Measurements from ENCODE around the gene ZXDC.

Gene ZXDC

DNA sequence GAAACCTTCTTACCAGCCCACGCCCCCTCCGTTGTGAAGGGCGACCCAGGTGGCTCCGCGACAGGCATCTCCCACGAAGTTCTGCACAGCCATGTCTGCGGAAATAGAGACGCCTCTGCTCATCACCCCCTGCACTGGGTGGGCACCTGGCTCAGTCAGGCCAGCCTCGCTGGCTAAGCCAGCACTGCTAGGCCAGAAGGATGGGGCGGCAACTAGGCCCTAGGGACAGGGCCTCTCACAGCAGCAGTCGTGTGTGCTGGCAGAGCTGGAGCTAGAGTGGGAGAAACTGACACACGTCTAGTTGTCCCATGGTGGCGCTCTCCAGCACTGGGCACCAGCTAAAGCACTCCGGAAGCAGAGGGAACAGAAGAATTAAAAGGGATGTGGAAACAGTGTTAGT is 12.5 kb upstream of the ZXDC start:
- Histone ChIP-seq H3K9me3 (ENCODE audit: control insufficient read depth in 2 of 2, low read length in 2 of 2) (no peaks in the 10 kb centered on the region), H3K9ac (ENCODE audit: low read length in 2 of 2) (no peak overlapping the region), H3K27me3 (ENCODE audit: control insufficient read depth in 1 of 2, insufficient read depth in 2 of 2, low read length in 2 of 2) (no peaks in the 10 kb centered on the region), H3K4me3 (ENCODE audit: low read length in 2 of 2) (no peak overlapping the region), H3K27ac (ENCODE audit: low read length) (no peak overlapping the region), H3K36me3 (ENCODE audit: control insufficient read depth in 2 of 2, insufficient read depth in 2 of 2, low read length in 2 of 2) (no peaks in the 10 kb centered on the region), H3K4me1 (ENCODE audit: control insufficient read depth, insufficient read depth, low read length) (no peaks in the 10 kb centered on the region)

DNA sequence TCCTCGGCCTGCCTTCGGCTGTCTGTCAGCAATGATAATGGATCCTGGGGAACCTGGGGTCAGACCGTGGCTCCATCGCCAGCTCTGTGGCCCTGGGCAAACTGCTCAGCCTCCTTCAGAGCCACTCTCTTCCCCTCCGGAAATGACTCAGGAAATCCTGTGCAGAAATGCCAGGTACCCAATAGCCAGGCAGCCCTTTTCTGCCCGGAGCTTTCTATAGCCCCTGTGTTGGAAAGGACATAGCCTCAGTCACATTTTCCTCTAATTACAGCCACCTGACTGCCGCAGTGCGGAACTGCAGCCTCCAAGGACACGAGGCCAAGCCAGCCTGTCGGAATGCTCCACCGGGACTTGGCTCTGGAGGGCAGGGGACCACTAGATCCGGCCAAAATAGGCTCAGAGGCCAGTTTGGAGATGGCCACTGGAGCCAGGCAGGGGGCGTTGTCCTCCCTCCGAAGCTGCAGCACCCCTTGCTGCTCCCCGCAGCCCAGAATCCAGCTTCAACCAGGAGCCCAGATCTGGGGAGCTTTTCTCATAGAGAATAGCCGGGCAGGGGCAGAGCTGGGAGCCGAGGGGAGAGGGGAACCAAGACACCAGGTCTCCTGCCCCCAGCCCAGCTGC is 11.6 kb upstream of the ZXDC start:
- no peak overlapping the region for H3K9ac ChIP-seq (ENCODE audit: low read length in 2 of 2)
- H3K4me3 ChIP-seq (ENCODE audit: low read length in 2 of 2) = no peak overlapping the region
- no peak overlapping the region for H3K27ac ChIP-seq (ENCODE audit: low read length)
- no peaks in the 10 kb centered on the region for H3K27me3 ChIP-seq (ENCODE audit: control insufficient read depth in 1 of 2, insufficient read depth in 2 of 2, low read length in 2 of 2)
- no peaks in the 10 kb centered on the region for H3K9me3 ChIP-seq (ENCODE audit: control insufficient read depth in 2 of 2, low read length in 2 of 2)
- no peaks in the 10 kb centered on the region for H3K4me1 ChIP-seq (ENCODE audit: control insufficient read depth, insufficient read depth, low read length)
- no peaks in the 10 kb centered on the region for H3K36me3 ChIP-seq (ENCODE audit: control insufficient read depth in 2 of 2, insufficient read depth in 2 of 2, low read length in 2 of 2)

DNA sequence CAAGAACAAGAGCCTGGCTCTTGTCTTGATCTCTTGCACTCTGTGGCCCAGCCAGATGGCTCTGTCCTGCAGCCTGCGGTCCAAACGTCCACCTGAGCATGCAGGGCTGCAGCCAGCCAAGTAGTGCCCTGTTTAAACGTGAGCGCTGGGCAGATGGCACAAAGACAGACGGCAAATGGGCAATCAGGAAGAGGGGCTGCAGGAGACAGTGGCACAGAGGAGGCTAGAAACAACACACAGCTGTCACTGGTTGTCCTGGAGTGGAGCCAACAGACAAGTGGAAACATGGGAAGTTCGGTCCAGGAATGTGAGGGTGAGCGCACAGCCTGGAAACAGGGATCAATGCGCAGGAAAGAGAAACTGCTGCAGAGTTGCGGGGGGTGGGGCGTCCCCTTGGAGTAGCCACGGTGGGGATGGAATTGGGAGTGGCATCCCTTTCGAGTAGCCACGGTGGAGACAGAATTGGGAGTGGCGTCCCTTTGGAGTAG is 10.7 kb upstream of the ZXDC start:
- no peak overlapping the region for H3K9ac ChIP-seq (ENCODE audit: low read length in 2 of 2)
- no peaks in the 10 kb centered on the region for H3K27me3 ChIP-seq (ENCODE audit: control insufficient read depth in 1 of 2, insufficient read depth in 2 of 2, low read length in 2 of 2)
- no peaks in the 10 kb centered on the region for H3K4me1 ChIP-seq (ENCODE audit: control insufficient read depth, insufficient read depth, low read length)
- no peaks in the 10 kb centered on the region for H3K36me3 ChIP-seq (ENCODE audit: control insufficient read depth in 2 of 2, insufficient read depth in 2 of 2, low read length in 2 of 2)
- H3K4me3 ChIP-seq (ENCODE audit: low read length in 2 of 2) = no peak overlapping the region
- no peaks in the 10 kb centered on the region for H3K9me3 ChIP-seq (ENCODE audit: control insufficient read depth in 2 of 2, low read length in 2 of 2)
- H3K27ac ChIP-seq (ENCODE audit: low read length) = no peak overlapping the region

DNA sequence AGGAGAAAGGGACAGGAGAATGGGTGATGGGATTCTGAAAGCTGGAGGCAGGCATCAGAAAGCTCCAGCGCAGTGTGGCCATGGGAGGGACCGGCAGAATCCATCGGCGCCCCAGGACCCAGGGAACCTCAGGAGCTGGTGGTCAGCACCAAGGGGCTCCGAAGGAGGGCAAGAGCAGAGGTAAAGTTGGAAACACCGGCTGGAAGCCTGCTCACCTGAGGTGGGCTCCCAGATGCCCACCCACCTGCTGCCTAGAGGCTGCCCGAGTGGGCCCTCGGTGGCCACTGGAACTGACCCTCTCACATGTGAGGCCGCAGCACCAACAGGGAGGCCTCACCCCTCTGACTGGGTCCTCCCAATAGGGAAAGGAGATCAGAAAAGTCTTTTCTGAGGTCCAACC is 10.3 kb upstream of the ZXDC start:
- H3K36me3 ChIP-seq (ENCODE audit: control insufficient read depth in 2 of 2, insufficient read depth in 2 of 2, low read length in 2 of 2) = no peaks in the 10 kb centered on the region
- no peak overlapping the region for H3K9ac ChIP-seq (ENCODE audit: low read length in 2 of 2)
- no peak overlapping the region for H3K4me3 ChIP-seq (ENCODE audit: low read length in 2 of 2)
- no peak overlapping the region for H3K27ac ChIP-seq (ENCODE audit: low read length)
- H3K9me3 ChIP-seq (ENCODE audit: control insufficient read depth in 2 of 2, low read length in 2 of 2) = no peaks in the 10 kb centered on the region
- no peaks in the 10 kb centered on the region for H3K4me1 ChIP-seq (ENCODE audit: control insufficient read depth, insufficient read depth, low read length)
- H3K27me3 ChIP-seq (ENCODE audit: control insufficient read depth in 1 of 2, insufficient read depth in 2 of 2, low read length in 2 of 2) = no peaks in the 10 kb centered on the region

DNA sequence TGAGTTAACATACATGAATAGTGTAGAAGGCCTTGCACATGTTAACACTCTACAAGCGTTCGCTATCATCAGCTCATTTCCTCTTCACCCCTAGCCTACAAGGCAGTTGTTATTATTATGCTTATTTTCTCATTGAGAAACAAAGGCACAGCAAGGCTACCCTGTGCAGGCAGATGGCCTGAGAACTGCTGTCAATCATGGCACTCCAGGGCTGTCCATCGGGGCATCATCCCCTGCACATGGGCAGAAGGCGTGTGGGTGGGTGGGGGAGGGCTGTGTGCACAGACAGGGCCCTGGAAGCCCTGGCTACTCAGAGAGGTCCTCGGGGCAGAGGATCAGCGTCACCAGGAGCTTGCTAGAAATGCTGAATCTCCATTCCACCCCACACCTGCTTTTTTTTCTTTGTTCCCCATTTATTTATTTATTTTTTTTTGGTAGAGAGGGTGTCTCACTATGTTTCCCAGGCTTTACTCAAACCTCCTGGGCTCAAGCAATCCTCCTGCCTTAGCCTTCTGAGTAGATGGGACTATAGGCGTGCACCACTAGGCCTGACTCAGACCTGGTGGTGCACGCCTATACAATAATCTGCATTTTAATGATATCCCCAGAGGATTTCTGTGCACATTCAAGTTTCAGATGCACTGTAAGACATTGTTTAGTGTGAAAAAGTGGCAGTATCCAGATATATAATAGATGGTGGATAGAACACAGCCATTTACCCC is 9.6 kb upstream of the ZXDC start:
- Histone ChIP-seq H3K4me3 (ENCODE audit: low read length in 2 of 2) (no peak overlapping the region), H3K36me3 (ENCODE audit: control insufficient read depth in 2 of 2, insufficient read depth in 2 of 2, low read length in 2 of 2) (no peaks in the 10 kb centered on the region), H3K9ac (ENCODE audit: low read length in 2 of 2) (no peak overlapping the region), H3K9me3 (ENCODE audit: control insufficient read depth in 2 of 2, low read length in 2 of 2) (no peaks in the 10 kb centered on the region), H3K27me3 (ENCODE audit: control insufficient read depth in 1 of 2, insufficient read depth in 2 of 2, low read length in 2 of 2) (no peaks in the 10 kb centered on the region), H3K27ac (ENCODE audit: low read length) (no peak overlapping the region), H3K4me1 (ENCODE audit: control insufficient read depth, insufficient read depth, low read length) (no peaks in the 10 kb centered on the region)

DNA sequence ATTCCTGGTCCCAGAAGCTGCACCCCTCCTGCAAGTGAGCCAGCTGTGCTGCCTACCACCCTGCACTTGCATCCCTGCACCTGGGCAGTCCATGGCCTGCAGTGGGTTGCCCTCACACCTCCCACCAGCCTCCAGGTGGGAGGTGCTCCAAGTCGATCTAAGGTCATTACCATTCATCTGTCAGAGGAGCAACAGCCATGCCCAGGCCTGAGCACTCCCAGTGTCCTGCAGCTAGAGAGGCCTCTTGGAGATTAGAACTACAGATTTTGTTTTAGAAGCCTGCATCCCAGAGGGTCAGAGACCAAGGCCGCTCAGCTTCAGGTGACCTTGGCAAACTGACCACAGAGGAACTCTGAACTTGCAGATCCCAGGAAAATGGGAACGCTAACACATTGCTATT is 9.0 kb upstream of the ZXDC start:
- no peaks in the 10 kb centered on the region for H3K36me3 ChIP-seq (ENCODE audit: control insufficient read depth in 2 of 2, insufficient read depth in 2 of 2, low read length in 2 of 2)
- H3K4me3 ChIP-seq (ENCODE audit: low read length in 2 of 2) = no peak overlapping the region
- no peak overlapping the region for H3K27ac ChIP-seq (ENCODE audit: low read length)
- no peaks in the 10 kb centered on the region for H3K4me1 ChIP-seq (ENCODE audit: control insufficient read depth, insufficient read depth, low read length)
- no peak overlapping the region for H3K9ac ChIP-seq (ENCODE audit: low read length in 2 of 2)
- H3K27me3 ChIP-seq (ENCODE audit: control insufficient read depth in 1 of 2, insufficient read depth in 2 of 2, low read length in 2 of 2) = no peaks in the 10 kb centered on the region
- H3K9me3 ChIP-seq (ENCODE audit: control insufficient read depth in 2 of 2, low read length in 2 of 2) = no peaks in the 10 kb centered on the region

DNA sequence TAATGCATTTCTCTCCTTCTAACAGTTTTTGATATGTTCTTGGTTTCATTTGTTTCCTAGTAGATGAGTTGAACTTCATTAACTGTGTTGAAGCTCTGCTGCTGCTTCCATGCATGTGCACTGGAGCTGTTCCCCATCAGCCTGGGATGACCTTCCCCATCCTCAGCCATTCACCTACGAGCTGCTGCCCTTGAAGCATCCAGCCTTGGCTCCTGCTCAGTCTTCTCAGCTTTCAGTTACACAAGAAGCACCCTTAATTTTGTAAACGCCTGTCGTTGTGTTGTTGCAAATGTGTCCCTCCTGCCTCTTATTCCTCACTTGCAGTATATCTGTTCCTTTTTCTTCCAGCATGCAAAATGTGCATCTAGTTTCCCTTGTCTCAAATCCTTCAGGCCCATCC is 8.5 kb upstream of the ZXDC start:
- Histone ChIP-seq H3K9me3 (ENCODE audit: control insufficient read depth in 2 of 2, low read length in 2 of 2) (no peaks in the 10 kb centered on the region), H3K27me3 (ENCODE audit: control insufficient read depth in 1 of 2, insufficient read depth in 2 of 2, low read length in 2 of 2) (no peaks in the 10 kb centered on the region), H3K4me3 (ENCODE audit: low read length in 2 of 2) (no peak overlapping the region), H3K4me1 (ENCODE audit: control insufficient read depth, insufficient read depth, low read length) (no peaks in the 10 kb centered on the region), H3K27ac (ENCODE audit: low read length) (no peak overlapping the region), H3K9ac (ENCODE audit: low read length in 2 of 2) (no peak overlapping the region), H3K36me3 (ENCODE audit: control insufficient read depth in 2 of 2, insufficient read depth in 2 of 2, low read length in 2 of 2) (no peaks in the 10 kb centered on the region)

DNA sequence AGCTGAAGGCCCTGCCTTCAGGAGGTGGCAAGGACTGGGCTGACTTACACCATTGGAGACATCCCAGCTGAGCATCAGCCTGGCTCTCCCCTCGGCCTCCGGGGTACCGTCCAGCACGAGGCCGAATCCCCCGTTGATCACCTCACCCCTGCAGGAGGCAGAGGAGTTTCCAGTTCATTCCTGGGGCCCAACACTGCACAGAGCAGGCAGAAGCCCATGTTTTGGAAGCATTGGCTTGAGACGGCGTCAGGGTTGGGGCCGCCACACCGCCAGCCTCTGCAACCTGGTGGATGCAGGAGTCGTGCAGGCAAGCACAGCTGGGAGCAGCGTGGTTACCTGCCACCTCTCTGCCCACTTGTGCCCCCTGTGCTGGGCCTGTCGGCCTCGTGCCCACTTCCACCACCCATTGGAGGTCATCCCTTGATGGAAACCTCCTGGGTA is 7.7 kb upstream of the ZXDC start:
- H3K27me3 ChIP-seq (ENCODE audit: control insufficient read depth in 1 of 2, insufficient read depth in 2 of 2, low read length in 2 of 2) = no peaks in the 10 kb centered on the region

DNA sequence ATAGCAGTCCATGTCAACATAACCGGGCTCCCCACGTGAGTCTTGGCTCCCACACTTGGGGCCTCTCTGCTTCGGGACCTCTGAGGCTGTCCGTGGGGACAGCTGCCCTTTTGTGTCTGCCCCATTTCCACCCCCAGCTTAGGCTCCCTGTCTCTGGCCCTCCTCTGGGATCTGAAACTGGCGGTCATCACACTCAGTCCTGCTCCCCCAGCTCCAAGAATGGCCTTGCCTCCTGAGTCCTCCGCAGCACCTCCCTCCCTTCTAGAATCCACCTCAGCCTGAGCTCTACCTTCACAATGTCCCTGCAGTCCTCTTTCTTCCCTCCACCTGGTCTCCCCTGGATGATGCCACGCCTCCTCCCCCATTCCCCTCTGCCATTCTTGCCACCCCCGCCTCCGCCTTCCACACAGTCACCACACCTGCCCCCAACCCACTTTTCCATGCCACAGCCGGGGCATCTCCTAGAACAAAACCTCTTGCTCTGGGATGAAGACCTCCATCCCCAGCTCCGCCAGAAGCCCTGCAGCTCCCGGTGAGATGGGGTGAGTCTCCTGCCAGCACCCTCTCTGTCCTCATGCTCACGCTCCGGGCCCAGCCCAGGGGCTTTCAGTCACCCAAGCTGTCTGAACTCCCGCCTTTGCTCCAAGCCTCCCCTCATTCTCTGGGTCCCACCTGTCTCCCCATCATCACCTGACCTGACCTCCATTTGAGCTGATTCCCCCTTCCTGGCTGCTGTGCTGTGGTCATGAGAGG is 7.0 kb upstream of the ZXDC start:
- H3K9me3 ChIP-seq (ENCODE audit: control insufficient read depth in 2 of 2, low read length in 2 of 2) = no peaks in the 10 kb centered on the region
- H3K4me3 ChIP-seq (ENCODE audit: low read length in 2 of 2) = no peak overlapping the region
- H3K9ac ChIP-seq (ENCODE audit: low read length in 2 of 2) = no peak overlapping the region
- no peaks in the 10 kb centered on the region for H3K36me3 ChIP-seq (ENCODE audit: control insufficient read depth in 2 of 2, insufficient read depth in 2 of 2, low read length in 2 of 2)
- H3K4me1 ChIP-seq (ENCODE audit: control insufficient read depth, insufficient read depth, low read length) = no peaks in the 10 kb centered on the region
- H3K27ac ChIP-seq (ENCODE audit: low read length) = no peak overlapping the region
- H3K27me3 ChIP-seq (ENCODE audit: control insufficient read depth in 1 of 2, insufficient read depth in 2 of 2, low read length in 2 of 2) = no peaks in the 10 kb centered on the region

More for the DNA sequence above, 7.7 kb upstream of the ZXDC start:
- H3K4me3 ChIP-seq (ENCODE audit: low read length in 2 of 2) = no peak overlapping the region
- H3K36me3 ChIP-seq (ENCODE audit: control insufficient read depth in 2 of 2, insufficient read depth in 2 of 2, low read length in 2 of 2) = no peaks in the 10 kb centered on the region
- no peak overlapping the region for H3K9ac ChIP-seq (ENCODE audit: low read length in 2 of 2)
- H3K4me1 ChIP-seq (ENCODE audit: control insufficient read depth, insufficient read depth, low read length) = no peaks in the 10 kb centered on the region
- no peaks in the 10 kb centered on the region for H3K9me3 ChIP-seq (ENCODE audit: control insufficient read depth in 2 of 2, low read length in 2 of 2)
- no peak overlapping the region for H3K27ac ChIP-seq (ENCODE audit: low read length)

DNA sequence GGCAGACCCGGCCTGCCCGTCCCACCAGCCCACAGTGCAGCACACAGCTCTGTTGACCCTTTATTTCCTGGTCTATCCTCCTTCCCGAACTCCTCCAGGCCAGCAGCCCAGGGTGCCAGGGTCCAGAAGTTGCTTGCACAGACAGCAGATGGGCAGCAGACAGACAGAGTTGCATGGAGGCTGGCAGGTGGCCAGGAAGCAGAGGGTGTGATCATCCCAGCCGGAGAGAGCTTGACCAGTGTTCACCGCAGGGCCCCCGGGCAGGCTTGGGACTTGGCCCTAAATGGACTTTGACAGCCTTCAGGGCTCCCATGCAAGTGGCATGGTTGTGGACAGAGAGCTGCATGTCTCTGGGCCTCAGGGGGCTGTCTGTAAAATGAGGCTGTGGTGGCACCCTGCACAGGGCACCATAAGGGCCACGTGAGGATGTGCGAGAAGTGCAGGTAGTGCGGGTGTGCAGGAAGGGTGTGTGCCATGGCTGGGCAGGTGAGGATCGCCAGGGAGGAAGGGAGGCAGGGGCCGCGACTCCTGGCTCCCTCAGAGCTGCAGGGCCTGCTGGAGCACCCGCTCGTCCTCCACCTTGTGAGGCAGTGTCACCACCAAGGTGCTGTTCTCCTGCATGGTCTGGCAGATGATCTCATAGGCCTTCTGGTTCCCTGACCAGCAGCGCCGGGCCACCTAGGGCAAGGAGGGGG is 6.3 kb upstream of the ZXDC start:
- Histone ChIP-seq H3K4me1 (ENCODE audit: control insufficient read depth, insufficient read depth, low read length) (no peaks in the 10 kb centered on the region), H3K36me3 (ENCODE audit: control insufficient read depth in 2 of 2, insufficient read depth in 2 of 2, low read length in 2 of 2) (no peaks in the 10 kb centered on the region), H3K27me3 (ENCODE audit: control insufficient read depth in 1 of 2, insufficient read depth in 2 of 2, low read length in 2 of 2) (no peaks in the 10 kb centered on the region), H3K27ac (ENCODE audit: low read length) (no peak overlapping the region), H3K4me3 (ENCODE audit: low read length in 2 of 2) (no peak overlapping the region), H3K9me3 (ENCODE audit: control insufficient read depth in 2 of 2, low read length in 2 of 2) (no peaks in the 10 kb centered on the region), H3K9ac (ENCODE audit: low read length in 2 of 2) (no peak overlapping the region)

All from stomach smooth muscle (tissue), 2 donors.